Activated T-helper 1 cell treated with anti-CD3 and anti-CD28 coated beads, Interleukin-2, amount 50 U/mL, for 16 hours (primary cell): ENCODE results near the gene MYL12A.
"Not testable (repeated sequence)": the region's sequence is repeated elsewhere in the genome, so short reads cannot be mapped to it uniquely, and the experiment has no call there.

Experiments used
- DNase-seq, 2 donors: peaks; one replicate each; pipeline ENCODE4 v3.0.0-alpha.2; 2020; ENCODE audit warnings: low read depth in 1 of 2, low spot score in 1 of 2

The MYL12A gene

DNA sequence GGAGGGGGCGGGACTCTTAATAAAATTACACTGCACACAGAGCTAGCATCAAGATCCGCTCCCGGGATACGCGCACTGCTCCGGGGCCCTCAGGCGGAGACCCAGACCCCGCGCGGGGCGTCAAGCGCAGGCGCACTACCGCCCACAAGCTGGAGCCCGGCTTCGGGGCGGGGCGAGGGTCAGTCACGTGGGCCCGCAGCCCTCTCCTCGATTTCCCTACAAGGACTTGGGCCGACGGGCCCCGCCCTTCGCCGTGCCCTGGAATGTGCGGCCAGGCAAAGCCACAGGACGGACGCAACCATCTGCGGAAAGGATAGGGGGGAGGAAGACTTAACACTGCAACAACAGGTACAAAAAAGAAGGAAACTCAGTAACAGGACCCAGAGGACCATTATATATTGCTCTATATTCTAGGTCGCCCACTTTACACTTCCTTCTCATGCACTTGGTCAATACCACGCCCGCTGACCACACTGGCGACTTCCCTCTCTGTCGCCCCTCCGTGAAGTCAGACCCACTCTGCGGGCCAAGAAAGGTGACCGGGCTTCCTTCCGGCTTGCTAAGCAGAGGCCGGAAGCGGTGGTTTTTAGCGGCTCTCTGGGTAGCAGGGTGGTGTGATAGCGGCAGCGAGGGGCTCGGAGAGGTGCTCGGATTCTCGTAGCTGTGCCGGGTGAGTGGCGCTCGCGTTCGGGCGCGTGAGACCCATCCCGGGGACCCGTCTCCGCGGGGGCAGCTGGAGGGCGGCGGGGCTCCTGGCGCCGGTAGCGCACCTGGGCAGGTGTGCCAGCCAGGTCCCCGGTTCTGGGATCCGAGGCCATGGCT, at the start of gene MYL12A:
TSS of gene MYL12A (plus strand) at position 562 of the 822 bp plus-strand sequence. CDS start 5,447 bp downstream, outside the sequence.
- peak; percentile 80 to 85 for DNase-seq

DNA sequence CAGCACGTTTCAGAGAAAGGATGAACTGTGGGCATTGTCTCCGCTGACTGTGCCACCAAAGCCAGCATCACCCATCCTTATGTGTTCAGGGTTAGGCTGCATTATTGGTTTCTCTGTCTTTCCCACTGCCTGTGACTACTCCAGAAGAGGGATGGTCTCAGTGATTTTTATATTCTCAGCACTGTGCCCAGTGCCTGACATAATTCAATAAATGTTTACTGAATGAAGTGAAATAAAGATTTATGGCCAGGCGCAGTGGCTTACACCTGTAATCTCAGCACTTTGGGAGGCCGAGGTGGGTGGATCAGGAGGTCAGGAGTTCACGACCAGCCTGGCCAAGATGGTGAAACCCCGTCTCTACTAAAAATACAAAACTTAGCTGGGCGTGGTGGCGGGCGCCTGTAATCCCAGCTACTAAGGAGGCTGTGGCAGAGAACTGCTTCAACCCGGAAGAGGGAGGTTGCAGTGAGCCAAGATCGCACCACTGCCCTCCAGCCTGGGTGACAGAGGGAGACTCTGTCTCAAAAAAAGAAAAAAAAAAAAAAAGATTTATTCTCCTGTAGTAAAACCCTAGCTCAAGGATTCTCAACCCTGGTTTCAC, 49.2 kb upstream of the MYL12A start:
- not testable (repeated sequence) for DNase-seq

DNA sequence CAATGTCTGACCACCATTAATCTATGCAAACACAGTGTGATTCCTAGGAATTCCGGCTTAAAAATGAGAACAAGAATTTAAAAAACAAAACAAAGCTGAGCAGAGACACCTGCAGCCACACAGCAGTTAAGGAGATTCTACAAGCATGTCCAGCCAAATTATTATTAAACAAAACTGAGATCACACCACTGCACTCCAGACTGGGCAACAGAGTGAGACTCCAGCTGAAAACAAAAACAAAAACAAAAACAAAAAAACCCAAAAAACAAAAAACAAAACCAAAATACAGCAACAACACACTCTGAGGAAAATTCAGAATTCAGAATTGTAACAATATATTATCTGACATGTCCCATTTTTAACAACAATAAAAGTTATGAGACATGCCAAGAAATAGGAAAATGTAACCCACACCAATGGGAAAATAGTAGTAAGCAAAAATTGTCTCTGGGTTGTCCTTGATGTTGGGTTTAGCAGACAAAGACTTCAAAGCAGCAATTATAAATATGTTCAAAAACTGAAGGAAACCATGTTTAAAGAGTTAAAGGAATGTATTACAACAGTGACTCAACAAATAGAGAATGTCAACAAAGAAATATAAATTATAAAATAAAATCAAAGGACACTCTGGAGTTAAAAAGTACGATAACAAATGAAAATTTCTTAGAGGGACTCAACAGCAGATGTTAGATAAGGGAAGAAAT, 47.5 kb upstream of the MYL12A start:
- no peak for DNase-seq

DNA sequence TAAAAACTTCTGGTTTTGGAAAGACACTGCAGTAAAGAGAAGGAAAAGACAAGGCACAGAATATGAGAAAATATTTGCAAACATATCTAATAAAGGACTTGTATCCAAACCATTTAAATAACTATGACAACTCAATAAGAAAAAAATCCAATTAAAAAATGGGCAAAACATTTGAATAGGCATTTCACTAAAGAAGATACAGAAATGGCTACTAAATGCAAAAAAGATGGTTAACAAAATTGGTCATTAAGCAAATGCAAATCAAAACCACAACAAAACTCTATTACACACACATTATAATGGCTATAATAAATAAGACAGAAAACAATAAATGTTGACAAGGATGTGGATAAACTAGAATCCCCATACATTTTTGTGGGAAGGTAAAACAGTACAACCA, 42.4 kb upstream of the MYL12A start:
- no peak for DNase-seq

DNA sequence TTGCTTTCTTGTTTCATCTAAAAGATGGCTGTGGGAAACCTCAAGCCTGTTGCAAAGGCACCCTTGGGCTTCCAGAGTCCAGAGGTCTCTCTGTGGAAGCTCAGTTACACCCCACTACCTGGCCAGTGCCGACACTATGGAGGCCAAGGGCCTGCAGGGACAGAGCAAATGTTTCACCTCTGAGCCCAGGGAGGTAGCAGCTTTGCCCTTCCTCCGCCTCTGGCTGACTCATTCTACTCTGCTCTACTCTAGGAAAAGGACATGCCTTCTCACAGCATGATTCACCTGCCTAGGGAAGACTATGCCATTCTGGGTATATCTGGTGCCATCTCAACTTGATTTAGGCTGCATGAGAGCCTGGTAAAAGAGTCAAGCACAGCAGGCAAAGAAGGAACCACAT, 40.0 kb upstream of the MYL12A start:
- no peak for DNase-seq

DNA sequence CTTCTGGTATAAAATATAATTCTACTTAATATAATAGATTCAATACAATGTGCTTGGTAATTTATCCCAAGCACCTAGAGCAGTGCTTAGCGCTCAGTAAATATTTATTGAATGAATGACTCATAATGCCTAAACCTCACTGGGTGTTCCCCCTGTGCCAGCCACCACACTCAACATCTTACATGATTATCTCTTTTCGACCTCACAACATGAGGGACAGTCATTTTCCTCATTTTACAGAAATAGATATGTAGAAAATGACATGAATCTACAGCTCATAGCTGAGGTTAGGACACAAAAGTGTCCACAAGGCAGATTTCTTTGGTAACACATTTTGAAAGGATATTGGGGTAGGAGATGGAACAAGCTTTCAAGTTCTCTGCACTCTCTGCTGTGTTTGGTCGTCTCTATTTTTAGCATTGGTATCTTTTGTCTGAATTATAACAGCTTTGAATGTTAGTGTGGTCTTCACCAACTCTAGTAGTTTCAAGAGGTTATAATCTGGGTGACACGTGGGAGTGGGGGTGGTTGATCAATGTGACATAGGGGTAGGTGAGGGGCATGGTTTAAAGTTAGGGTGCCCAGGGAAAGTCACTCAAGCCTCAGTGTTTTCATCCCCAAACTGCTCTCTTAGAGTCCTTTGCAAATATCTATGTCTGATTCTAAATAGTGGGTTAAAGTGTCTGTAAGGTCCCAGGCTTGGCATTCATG, 37.6 kb upstream of the MYL12A start:
- DNase-seq: no peak

DNA sequence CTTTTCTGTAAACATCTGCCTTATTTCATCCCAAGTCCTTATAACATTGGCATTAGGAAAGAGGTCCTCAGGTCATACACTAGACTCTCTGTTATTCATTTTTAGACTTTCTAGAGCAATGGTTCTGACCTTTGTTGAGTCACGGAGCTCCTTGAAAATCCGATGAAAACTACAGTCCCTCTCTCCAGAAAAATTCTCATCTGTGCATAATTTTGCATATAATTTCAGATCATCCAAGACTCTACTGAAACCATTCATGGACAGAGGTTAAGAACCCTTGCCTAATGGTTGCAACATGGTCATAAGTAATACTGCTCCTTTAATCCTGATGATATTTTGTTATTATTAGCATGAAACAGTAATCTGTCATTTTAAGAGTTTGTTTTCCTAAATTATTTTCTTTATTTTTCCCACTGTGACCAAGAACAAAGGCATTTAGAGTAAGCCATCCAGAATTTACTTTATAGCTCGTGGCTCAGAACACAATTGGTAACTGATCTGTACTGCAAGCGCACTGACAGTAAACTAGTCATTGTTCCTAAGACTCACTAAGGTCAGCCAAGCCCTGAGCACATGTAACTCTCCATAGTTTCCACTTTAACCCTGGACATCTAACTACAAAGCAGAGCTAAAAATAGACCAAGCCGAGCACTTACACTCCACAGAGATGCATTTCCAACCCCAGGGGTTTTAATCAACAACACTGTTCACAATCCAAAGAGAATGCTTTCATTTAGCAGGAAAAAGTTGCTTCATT, 36.2 kb upstream of the MYL12A start:
- DNase-seq: no peak

DNA sequence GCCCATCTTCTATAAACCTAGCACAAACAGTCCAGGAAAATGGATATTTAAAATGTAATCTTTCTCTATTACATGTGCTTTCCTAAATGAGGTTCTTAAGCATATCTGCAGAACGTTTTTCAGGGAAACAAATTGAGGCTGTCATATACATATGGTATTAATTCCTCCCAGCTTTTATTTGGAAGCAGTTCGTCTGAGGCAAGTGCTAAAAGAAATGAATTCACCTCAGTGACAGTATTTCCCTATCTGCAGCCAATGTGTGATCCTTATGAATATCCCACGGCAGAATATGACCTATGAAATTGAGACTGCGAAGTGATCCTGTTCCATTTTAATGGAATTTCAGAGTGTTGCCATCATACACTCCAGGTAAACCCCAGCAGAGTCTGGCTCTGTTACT, 34.9 kb upstream of the MYL12A start:
- DNase-seq: no peak

DNA sequence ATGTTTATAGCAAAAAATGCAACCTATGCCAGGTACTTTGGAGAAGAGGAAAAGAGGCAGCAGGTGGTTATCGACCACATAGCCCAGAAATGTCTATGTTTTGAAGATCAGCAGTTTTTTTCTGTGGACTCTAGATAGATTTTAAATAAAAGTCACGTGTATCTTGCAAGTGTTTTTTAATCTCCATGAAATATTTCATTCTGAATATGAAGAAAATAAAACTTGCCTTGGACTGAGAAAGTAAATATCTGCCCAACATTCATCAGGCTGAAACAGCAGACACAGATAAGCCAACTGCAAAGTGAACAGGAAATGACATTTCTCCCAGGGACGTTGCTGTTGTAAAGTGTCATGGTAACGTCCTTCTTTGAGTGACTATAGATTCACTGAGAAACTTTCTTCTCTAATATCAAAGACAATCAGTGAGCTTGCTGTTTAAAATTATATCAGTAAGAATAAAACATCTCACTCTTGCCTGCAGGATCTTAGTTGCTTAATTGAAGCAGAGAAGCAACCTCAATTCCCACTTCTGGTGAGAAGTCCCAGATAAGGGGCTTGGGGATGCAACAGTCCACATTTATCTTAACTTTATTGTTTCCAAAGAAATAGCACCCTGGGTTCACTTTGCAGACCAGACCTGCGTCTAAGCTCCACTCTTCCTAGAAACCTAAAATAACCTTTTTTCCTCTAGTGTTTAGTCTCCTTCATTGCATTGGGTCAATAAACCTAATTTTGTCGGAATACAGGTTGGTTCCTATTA, 34.1 kb upstream of the MYL12A start:
- no peak for DNase-seq

DNA sequence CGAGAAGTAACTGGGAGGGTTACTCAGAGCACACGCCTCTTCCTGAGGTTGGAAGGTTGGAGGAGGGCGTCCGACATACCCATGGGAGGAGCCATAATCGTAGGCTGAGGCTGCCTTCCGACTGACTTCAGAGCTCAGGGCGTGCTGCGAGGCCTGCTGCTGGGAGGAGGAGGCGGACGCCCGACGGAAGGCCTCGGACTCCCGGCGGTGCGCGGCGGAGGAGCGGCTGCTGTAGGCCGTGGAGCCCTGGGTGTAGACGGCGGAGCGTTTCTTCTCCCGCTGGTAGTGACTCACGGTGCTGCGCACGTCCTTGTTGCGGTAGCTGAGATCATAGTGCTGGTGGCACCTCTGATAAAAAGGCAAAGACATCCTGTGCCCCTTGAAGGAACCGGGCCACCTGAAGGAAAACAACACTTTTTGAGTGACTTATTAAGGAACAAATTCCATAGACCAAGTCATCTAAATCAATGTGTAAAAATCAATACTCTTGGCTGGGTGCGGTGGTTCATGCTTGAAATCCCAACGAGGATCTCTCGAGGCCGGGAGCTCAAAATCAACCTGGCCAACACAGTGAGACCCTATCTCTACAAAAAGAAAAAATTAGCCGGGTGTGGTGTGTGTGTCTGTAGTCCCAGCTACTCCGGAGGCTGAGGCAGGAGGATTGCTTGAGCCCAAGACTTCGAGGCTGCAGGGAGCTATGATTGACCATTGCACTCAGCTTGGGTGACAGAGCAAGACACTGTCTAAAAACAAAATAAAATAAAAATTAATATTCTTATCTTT, 32.6 kb upstream of the MYL12A start:
- no peak for DNase-seq

DNA sequence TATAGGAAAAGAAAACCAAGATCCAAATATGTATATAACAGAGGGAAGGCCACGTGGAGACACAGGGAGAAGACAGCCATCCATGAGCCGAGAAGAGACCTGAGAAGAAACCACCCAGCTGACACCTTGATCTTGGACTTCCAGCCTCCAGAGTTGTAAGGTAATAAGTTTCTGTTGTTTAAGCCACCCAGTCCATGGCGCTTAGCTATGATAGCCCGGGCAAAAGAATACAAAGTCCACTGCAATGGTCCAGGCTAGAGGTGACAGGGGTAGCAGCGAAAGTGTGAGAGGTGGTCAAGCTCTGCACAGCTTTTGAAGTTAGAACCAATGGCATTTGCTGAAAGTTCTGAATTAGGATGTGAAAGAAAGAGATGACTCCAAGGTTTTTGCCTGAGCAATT, 30.6 kb upstream of the MYL12A start:
- DNase-seq: no peak

DNA sequence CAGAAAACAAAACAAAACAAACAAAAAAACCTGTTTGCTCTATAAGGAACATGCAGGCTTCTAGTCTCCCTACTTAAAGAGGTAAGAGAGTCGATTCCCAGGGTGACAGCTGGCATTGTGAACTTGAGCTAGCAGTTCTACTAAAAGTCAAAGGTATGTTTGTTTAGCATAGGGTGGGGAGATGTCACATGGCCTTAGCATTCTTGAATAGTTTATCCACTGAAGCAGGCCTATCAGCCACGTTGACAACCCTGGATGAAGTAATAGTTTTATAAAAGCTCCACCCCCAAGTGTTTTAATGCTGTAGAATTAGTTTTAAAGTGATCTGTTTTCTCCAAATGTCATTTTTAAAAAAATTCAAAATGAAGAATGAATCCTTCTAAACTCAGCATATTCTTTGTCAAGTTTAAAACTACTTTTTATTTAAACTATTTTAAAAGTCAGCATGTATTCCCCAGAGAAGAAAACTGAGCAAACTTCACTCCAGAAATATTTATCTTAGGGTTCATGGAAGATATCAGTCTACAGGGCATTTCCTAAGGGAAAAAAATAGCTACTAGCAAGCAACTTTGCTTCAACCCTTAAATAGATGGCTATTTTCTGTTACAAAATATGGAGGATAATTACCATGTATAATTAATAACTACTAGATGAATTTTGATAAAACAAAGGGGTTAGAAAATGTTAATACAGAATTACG, 29.5 kb upstream of the MYL12A start:
- DNase-seq: no peak

DNA sequence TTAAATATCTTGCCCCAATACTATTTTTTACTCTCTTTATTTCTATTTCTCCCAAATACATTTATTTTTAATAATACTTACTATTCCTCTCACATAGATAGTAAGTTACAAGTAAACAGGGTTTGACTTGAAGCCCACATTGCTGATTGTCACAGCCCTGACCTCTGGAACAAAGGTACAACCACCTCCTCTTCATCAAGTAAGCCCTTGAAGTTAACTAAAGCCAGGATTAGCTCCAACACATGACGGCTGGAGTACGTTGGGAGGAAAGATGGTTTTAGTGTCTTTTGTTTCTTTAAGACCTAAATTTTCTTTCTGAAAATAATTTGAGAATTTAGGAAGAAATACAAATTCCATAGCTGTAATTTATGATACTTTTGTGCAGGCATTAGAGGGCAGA, 28.8 kb upstream of the MYL12A start:
- DNase-seq: no peak

DNA sequence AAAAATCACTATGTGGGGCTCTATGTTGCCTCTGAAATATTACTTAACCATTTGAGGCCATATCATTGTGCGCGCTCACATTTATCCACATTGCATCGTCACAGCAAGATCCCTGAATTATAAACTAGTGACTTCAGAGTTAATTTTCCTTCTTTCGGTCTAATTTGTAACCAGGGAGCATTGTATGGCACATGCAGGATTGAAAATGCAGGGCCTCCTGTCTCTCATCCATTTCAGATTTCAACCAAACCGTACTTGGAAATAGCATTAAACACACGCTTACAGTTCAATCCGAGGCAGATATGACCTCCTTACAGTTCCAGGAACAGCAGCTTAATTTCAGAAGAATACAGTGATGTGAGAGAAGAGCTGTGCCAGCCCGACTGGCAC, 28.4 kb upstream of the MYL12A start:
- no peak for DNase-seq

DNA sequence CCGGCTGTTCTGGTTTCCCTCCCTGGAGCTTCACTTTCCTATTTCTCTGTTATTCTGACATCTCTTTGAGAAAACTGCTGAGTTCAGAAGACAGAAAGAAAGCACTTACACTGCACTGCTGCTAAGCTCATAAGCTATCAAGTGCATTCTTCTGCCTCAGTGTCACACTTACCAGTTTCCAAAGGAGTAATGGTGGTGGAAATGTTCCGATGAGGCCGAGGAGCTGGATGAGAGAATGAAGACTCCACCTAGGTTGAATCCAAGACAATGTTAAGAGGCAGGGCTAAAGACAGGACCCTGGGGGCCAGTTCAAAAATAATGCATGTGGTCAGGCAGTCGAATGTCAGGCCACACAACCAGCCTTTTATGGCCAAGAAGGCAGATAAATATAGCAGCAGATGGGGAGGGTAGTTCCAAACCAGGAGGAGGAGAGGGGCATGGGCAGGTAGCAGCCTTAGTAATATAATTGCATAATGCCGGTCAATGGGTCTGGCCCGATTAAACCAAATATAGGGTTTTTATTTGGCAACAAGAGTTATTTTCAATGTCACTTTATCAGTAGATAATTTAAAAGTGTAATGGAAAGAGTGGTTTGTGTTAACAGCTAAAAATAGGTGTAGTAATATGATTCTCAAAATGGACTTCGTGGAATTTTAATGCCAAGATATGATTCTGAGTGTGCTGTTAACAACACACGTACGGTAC, 27.8 kb upstream of the MYL12A start, which contains the start of gene MYOM1:
TSS of gene MYOM1 (minus strand) at position 338 of the 705 bp plus-strand sequence. CDS start 4,745 bp downstream, outside the sequence.
- DNase-seq: no peak

DNA sequence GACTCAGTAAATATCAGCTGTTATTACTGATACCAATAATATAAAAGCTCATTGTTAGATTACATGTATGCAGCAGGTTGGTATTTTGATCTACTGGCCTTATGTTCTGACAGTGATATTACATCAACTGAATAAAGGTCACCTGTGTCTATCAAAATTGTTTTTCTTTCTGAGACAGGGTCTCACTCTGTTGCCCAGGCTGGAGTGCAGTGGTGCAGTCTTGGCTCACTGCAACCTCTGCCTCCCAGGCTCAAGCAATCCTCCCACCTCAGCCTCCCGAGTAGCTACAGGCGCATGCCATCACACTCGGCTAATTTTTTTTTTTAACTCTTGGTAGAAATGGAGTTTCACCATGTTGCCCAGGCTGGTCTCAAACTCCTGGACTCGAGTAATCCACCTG, 26.7 kb upstream of the MYL12A start:
- not testable (repeated sequence) for DNase-seq

DNA sequence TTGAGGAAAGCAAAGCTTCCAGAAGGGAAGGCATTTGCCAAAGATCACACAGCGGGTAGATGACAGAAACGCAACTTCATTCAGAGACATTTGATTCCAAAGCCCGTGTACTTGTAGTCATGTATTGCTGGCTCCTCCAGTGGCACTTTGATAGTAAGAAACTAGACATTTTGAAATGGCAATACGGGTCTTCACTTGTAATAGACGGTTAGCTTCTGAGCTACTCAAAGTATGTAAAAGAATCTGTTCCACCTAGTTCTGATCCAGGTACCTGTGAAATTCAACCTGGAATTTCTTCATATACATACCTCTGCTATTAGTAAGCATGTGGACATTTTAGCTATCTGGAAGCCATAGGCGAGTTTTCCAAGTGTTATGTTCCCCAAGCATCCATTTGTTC, 26.1 kb upstream of the MYL12A start:
- DNase-seq: no peak

DNA sequence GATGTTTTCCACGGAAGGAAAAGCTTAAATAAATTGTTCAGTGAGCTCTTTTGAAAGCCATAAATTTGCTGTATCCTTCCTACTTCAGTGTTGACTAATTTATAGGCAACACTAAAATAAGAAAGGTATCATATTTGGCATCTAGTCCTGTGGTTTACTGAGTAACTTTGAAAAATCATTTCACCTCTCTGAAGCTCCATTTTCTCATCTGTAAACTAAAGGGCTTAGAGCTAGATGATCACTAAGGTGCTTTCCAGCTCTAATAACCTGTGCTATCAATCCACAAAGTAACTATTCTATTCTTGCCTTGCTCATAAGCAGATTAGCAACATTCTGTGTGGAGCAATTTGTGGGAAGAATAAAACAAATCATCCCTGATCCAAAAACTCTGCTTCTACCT, 24.2 kb upstream of the MYL12A start:
- DNase-seq: no peak
